Activated naive CD8-positive, alpha-beta T cell (primary cell): ENCODE measurements around the gene ZNF30.
A peak's percentile ranks its signal among the peaks of the same experiment; 100 is the strongest.
"Not testable (repeated sequence)": the region's sequence is repeated elsewhere in the genome, so short reads cannot be mapped to it uniquely, and the experiment has no call there.

Experiments used
- H3K27ac Mint-ChIP-seq: one replicate; pipeline ENCODE4 v1.8.0; 2021; ENCODE audit warnings: mixed read lengths
- H3K27me3 Mint-ChIP-seq: one replicate; pipeline ENCODE4 v1.8.0; 2021; ENCODE audit warnings: mixed read lengths
- H3K36me3 Mint-ChIP-seq: one replicate; pipeline ENCODE4 v1.8.0; 2021; ENCODE audit warnings: mixed read lengths
- H3K4me1 Mint-ChIP-seq: one replicate; pipeline ENCODE4 v1.8.0; 2021; ENCODE audit warnings: low read depth, mixed read lengths
- H3K4me3 Mint-ChIP-seq: one replicate; pipeline ENCODE4 v1.8.0; 2021; ENCODE audit warnings: mild to moderate bottlenecking, mixed read lengths
- H3K9me3 Mint-ChIP-seq: one replicate; pipeline ENCODE4 v1.8.0; 2021; ENCODE audit warnings: low read depth, mixed read lengths

The ZNF30 gene

DNA sequence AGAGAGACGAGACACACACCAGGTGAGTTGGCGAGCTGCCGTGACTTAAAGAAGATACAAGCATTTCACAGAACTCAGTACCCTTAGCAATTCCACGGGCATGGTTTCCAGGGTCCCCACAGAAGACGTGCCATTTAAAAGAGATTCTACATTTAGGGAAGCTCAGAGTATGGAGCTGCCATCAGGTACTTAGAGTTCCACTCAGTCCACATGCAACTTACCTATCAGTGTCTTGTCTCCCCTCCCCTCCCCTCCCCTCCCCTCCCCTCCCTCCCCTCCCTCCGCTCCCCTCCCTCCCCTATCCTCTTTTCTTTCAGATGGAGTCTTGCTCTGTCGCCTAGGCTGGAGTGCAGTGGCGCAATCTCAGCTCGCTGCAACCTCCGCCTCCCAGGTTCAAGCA, 12.2 kb downstream of the ZNF30 start:
- Mint-ChIP-seq H3K4me1 (no peaks in the 10 kb centered on the region), H3K9me3 (peaks cover 14% of the 10 kb centered on the region), H3K36me3 (peaks cover 56% of the 10 kb centered on the region), H3K27me3 (no peaks in the 10 kb centered on the region), H3K4me3 (no peak overlapping the region), H3K27ac (no peak overlapping the region)

DNA sequence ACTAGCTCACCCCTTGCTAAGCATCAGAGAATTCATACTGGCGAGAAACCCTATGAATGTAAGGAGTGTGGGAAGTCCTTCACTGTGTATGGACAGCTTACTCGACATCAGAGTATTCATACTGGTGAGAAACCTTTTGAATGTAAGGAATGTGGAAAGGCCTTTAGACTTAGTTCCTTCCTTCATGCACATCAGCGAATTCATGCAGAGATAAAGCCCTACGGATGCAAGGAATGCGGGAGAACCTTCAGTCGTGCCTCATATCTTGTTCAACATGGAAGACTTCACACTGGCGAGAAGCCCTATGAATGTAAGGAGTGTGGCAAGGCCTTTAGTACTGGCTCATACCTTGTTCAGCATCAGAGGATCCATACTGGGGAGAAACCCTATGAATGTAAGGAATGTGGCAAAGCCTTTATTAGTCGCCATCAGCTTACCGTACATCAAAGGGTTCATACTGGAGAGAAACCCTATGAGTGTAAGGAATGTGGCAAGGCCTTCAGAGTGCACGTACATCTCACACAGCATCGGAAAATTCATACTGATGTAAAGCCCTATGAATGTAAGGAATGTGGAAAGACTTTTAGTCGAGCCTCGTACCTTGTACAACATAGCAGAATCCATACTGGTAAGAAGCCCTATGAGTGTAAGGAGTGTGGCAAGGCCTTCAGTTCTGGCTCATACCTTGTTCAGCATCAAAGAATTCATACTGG, 17.3 kb downstream of the ZNF30 start:
- Mint-ChIP-seq H3K27me3 (no peaks in the 10 kb centered on the region), H3K36me3 (peaks cover 55% of the 10 kb centered on the region), H3K4me3 (no peak overlapping the region), H3K9me3 (peaks cover 27% of the 10 kb centered on the region), H3K4me1 (no peaks in the 10 kb centered on the region), H3K27ac (no peak overlapping the region)

DNA sequence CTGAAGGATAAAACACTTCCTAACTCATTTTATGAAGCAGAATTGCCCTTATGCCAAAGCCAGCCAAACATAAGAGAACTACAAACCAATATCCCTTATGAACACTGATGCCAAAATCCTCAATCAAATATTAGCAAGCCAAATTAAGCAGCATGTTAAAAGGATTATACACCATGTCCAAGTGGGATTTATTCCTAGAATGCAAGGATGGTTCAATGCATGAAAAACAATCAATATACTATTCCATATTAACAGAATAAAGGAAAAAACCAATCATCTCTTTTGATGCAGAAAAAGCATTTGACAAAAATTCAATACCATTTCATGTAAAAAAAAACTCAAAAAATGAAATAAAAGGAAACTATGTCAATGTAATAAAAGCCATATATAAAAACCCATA, 26.4 kb downstream of the ZNF30 start:
- Mint-ChIP-seq H3K36me3 (peaks cover 60% of the 10 kb centered on the region), H3K9me3 (peaks cover 53% of the 10 kb centered on the region), H3K27ac (no peak overlapping the region), H3K4me3 (no peak overlapping the region), H3K4me1 (no peaks in the 10 kb centered on the region), H3K27me3 (no peaks in the 10 kb centered on the region)

DNA sequence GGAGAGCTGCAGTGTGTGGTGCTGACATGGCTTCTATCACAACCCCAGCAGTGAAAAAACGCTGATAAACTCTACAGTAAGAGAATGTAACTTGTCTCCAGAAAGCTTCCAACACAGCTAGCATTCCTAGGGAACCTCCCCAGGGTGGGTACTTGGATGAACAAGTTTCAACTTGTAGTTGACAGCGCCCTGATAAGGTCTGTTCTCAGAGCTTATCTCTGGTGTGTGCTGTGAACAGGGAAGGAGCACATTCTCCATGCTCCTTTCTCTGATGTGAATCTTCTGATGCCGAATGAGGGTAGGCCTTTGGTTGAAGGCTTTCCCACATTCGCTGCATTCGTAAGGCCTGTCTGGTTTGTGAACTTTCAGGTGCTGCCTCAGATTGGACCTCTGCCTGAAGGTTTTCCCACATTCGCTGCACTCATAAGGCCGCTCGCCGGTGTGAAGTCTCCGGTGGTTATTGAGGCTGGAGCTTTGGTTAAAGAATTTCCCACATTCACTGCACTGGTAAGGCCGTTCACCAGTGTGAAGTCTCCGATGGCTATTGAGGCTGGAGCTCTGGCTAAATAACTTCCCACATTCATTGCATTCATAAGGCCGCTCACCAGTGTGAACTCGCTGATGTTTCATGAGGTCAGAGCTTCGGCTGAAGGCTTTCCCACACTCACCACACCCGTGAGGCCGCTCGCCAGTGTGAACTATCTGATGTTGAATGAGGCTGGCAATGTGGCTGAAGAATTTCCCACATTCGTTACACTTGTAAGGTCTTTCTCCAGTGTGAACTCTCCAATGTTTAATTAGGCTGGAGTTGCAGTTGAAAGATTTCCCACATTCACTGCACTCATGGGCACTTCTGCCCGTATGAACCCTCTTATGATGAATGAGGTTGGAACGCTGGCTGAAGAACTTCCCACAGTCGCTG, 31.4 kb downstream of the ZNF30 start:
- H3K4me3 Mint-ChIP-seq, result no peak overlapping the region
- peaks cover 33% of the 10 kb centered on the region for H3K9me3 Mint-ChIP-seq
- H3K4me1 Mint-ChIP-seq, result peaks cover 25% of the 10 kb centered on the region
- H3K36me3 Mint-ChIP-seq, result peaks cover 72% of the 10 kb centered on the region
- H3K27me3 Mint-ChIP-seq, result no peaks in the 10 kb centered on the region
- H3K27ac Mint-ChIP-seq, result no peak overlapping the region

DNA sequence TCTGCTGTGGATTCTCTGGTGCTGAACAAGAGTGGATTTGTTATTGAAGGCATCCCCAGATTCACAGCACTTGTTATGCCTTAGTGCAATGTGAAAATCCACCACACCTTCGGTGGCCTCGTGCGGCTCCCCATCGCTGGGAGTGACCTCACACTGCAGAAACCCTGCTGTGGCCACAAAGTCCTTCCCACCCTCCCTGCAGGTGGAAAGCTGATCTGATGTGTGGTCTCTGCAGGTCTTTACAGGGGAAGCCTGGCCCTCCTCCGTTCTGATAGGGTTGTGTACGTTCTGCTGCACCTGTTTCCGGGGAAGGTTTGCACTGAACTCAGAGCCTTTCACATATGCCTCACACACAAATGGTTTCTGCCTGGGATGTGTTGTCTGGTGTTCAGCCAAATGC, 32.3 kb downstream of the ZNF30 start:
- Mint-ChIP-seq H3K9me3 (peaks cover 26% of the 10 kb centered on the region), H3K4me3 (no peak overlapping the region), H3K4me1 (peaks cover 28% of the 10 kb centered on the region), H3K27ac (no peak overlapping the region), H3K36me3 (peaks cover 66% of the 10 kb centered on the region), H3K27me3 (no peaks in the 10 kb centered on the region)

DNA sequence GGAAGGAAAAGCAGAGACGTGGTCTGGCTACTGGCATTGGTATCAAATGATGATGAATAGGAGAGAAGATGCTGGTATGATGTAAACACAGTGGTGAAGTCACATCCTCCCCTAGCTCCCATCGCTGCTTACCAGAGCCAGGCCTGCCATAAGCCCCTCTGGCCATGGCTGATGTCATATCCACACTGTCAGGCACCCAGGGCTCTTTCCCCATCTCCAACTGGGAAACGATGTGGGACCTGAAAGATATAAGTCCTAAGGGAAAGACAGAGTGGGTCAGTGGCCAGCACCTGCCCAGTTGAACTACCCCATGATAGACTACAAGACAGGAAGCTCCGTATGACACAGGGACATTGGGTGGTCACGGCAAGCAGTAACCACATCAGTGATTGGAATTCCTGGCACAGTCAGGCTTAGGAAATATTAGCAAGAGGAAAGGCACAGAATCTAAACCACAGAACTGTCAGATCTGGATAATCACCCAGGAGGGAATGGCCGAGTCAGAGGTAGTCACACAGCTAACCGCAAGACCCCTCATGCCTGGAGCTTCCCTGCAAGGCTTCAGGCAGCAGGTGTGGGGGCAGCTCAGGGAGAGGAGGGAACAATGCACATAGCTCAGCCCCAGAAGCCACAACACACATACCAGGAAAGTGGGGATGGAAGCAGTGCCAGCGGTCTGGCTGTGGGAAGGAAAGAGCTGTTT, 33.6 kb downstream of the ZNF30 start:
- H3K27me3 Mint-ChIP-seq, result no peaks in the 10 kb centered on the region
- peaks cover 22% of the 10 kb centered on the region for H3K9me3 Mint-ChIP-seq
- peaks cover 28% of the 10 kb centered on the region for H3K4me1 Mint-ChIP-seq
- H3K4me3 Mint-ChIP-seq, result peak overlapping the region; percentile 46
- H3K36me3 Mint-ChIP-seq, result peaks cover 59% of the 10 kb centered on the region
- H3K27ac Mint-ChIP-seq, result peak overlapping the region; percentile 22

DNA sequence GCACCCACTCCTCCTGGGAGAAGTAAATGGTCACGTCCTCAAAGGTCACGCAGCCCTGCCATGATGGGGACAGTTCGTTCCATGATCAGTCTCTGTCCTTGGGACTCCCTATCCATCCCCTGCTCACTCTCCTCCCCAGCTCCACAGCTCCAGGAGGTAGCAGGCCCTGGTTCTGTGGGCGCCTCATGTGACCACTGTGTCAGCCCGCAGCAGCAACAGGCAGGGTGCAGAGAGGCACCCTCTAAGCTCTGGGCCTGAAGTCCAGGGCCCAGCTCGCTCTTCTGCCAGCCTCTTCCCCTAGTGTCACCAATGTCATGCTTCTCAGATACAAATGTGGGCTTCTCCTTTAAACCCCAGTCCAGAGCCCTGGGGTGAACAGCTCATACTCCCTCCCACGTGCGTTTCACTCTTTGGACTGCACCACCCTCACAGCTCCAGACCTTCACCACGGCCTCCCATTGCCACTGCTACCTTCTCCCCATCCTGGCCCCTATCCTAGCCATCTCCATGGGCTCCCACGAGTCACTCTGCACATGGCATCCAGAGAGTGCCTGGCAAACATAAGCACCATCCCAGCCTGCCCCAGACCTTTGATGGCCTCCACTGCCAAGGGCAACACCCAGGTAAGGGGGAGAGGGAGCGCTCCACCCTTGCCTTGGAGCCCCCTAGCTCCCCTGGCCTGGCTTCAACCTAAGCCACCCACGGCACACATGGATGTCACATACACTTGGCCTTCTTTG, 34.4 kb downstream of the ZNF30 start:
- H3K27ac Mint-ChIP-seq, result peak overlapping the region; percentile 92
- H3K9me3 Mint-ChIP-seq, result peaks cover 18% of the 10 kb centered on the region
- H3K4me3 Mint-ChIP-seq, result no peak overlapping the region
- no peaks in the 10 kb centered on the region for H3K27me3 Mint-ChIP-seq
- H3K4me1 Mint-ChIP-seq, result peaks cover 28% of the 10 kb centered on the region
- H3K36me3 Mint-ChIP-seq, result peaks cover 55% of the 10 kb centered on the region

DNA sequence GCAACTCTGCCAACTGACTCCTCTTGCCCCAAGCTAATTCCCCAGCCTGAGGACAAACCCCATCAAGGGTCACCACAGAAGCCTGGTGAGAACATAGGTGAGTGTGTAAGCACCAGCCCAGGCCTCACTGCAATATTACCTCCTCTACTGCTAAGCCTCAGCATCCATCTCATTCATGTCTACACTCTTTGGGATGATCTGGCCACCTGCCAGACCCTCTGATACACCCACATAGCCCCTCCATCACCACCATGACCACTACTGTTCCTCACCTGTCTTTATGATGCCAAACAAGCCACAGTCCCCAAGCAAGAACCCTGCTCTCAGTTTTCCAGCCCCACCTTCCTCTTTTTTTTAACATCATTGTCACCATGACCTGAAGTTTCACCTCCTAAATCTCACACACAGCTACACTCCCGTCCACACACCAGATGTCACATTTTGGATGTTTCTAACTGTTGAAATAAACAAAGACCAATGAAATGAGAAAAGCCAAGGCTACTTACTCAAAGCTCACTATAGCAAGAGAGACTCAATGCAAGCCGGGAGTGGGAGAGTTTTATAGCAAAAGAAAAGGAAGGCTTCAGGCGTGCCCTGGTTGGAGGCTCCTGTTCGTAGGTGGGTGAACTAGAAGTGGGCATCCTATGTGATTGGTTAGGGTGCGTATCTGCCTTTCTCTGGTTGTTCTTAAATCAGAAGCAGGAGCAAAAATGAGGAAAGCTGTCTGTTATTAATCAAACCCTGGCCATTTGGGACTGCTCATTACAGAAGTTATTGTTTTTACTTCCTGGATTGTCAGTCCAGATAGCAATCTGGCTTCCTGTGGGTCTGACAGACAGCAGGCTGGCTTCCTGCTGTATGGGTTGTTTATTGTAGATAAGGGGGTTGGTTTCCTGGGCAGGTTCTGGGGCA, 35.3 kb downstream of the ZNF30 start:
- H3K27ac Mint-ChIP-seq, result peak overlapping the region; percentile 92
- H3K4me3 Mint-ChIP-seq, result peak overlapping the region; percentile 93
- peaks cover 16% of the 10 kb centered on the region for H3K9me3 Mint-ChIP-seq
- no peaks in the 10 kb centered on the region for H3K27me3 Mint-ChIP-seq
- H3K4me1 Mint-ChIP-seq, result peaks cover 28% of the 10 kb centered on the region
- peaks cover 48% of the 10 kb centered on the region for H3K36me3 Mint-ChIP-seq

DNA sequence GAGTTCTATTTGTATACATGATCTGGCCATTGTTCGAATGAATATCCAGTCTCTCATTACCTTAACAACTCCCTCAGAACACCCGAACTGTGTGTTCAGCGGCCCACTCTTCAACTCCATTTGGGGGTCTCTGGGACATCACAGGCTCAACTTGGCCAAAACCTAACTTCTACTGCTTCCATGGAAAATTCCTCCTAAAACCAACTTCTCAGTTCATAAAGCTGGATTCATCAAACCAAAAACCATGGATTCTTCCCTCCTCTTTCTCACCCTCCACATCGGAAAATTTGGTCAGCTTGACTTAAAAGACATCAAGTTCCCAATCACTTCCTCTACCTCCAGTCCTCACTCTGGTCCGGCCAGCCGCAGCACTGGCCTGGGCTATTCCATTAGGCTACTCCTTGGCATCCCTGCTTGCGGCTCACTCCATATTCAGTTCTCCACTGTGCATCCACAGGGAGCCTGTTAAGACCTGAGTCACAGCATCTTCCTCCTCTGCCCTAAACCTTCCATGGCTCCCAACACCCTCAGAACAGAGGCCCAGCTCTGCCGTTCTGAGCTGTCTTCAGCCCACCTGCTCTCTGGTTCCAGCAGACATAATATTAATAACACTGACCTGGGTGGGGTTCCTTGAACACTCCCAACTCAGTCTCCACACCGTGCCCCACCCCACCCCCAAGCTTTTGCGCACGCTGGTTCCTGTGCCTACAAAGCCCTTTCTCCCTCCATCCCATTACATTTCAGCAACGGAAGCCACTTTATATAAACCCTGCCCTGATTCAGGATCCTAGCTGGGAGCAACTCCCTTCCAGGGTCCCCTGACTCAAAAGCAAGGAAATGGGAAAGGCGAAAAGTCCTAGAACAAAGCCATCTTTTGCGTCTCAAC, 36.2 kb downstream of the ZNF30 start:
- Mint-ChIP-seq H3K9me3 (peaks cover 14% of the 10 kb centered on the region), H3K36me3 (peaks cover 44% of the 10 kb centered on the region), H3K27ac (peak overlapping the region; percentile 92), H3K4me1 (peaks cover 28% of the 10 kb centered on the region), H3K4me3 (peak overlapping the region; percentile 93), H3K27me3 (no peaks in the 10 kb centered on the region)

DNA sequence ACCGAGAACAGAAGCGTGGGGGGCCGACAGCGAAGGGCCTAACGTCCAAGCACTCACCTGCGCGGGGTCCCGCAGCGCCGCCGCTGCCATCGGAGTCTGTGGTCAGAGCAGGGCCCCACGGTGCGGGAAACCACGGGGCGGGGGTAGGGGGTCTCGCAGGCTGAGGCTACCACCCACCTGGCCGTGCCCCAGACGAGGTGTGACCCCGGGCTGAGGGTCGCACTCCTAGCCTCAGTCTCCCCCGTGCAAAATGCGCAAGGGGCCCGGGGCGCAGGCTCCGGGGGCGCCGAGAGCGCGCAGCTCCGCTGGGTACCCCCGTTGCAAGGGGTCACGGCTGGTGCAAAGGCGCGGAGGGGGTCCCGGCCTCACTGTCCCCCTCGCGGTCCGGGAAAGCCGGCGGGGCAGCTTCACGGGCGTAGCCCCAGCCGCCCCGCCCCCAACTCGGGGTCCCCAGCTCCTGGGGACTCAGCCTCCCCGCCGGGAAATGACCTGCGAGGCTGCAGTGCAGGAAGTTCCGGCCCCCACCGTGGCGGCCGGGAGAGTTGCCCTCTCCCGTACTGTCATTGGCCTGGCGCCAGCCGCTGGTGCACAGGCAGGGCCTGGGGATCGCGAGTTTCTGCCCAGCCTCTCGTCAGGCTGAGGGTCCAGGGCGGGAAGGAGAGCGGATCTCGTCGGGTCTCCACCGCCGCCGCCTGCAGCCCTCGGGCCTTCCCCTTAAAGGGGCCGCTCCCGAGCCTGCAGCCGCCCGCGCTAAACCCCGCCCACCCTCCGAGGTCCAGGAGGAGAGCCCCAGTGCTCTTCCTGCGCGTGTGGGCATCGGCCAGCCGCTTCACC, 37.1 kb downstream of the ZNF30 start, which contains the start of gene ZNF792:
Gene ZNF792, minus strand, starts transcription at position 657 of the 834 bp plus-strand sequence. Its CDS starts 567 bp downstream, at position 90.
- H3K9me3 Mint-ChIP-seq, result peaks cover 22% of the 10 kb centered on the region
- peak within 1 kb of the TSS; percentile 93 for H3K4me3 Mint-ChIP-seq
- peaks cover 28% of the 10 kb centered on the region for H3K4me1 Mint-ChIP-seq
- H3K27me3 Mint-ChIP-seq, result no peaks in the 10 kb centered on the region
- H3K27ac Mint-ChIP-seq, result peak within 1 kb of the TSS; percentile 92
- H3K36me3 Mint-ChIP-seq, result peaks cover 37% of the 10 kb centered on the region

DNA sequence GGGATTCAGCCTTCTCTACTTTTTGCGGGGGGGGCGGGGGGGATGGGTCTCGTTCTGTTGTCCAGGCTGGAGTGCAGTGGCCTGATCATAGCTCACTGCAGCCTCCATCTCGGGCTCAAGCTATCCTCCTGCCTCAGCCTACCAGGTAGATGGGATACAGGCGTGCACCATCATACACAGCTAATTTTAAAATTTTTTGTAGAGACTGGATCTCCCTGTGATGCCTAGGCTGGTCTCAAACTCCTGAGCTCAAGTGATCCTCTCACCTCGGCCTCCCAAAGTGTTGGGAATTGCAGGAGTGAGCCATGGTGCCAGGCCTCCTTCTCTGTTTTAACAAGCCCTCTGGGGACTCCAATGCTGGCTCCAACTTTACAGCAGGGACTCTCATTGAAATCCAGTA, 37.9 kb downstream of the ZNF30 start:
- H3K4me3 Mint-ChIP-seq, result peak overlapping the region; percentile 78
- peaks cover 28% of the 10 kb centered on the region for H3K4me1 Mint-ChIP-seq
- peaks cover 24% of the 10 kb centered on the region for H3K9me3 Mint-ChIP-seq
- H3K36me3 Mint-ChIP-seq, result peaks cover 28% of the 10 kb centered on the region
- H3K27me3 Mint-ChIP-seq, result no peaks in the 10 kb centered on the region
- no peak overlapping the region for H3K27ac Mint-ChIP-seq

DNA sequence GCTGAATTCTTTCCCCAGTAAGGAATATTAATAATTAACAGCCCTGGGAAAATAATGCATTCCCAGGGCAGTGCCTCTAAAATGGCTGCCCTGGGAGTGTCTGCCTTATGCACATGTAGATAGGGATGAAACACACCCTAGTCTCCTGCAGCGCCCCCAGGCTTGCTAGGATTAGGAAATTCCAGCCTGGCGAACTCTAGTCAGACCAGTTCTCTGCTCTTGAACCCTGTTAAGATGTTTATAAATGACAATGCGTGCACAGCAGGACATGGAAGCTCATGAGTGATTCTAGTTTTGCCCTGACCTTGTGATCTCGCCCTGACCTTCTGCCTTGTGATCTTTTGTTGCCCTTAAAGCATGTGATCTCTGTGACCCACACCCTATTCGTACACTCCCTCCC, 38.8 kb downstream of the ZNF30 start:
- H3K27ac Mint-ChIP-seq, H3K27me3 Mint-ChIP-seq: not testable (repeated sequence)
- peak overlapping the region; percentile 78 for H3K4me3 Mint-ChIP-seq
- peaks cover 20% of the 10 kb centered on the region for H3K9me3 Mint-ChIP-seq
- peaks cover 19% of the 10 kb centered on the region for H3K36me3 Mint-ChIP-seq
- peaks cover 25% of the 10 kb centered on the region for H3K4me1 Mint-ChIP-seq
